Small intestine (tissue), 7 donors: ENCODE results near the gene LYVE1. TPM values are rescaled to one million over a fixed set of nuclear protein-coding genes. Genes with fewer than 3 reads are reported as not detected.

ENCODE experiments used
- DNase-seq, 2 donors: peaks; one replicate each; pipeline versions ENCODE4 v3.0.0 to v3.0.0-alpha.2; 2013
- FAIRE-seq: peaks from 2 replicates; lab custom pipeline; 2012; peaks lifted over from hg19 to GRCh38; lab: Jason Lieb, UNC
- H3K27ac ChIP-seq, 3 donors: one replicate each; pipeline ENCODE4 v1.5.1; 2013; ENCODE audit warnings: low read length in 2 of 3, mild to moderate bottlenecking in 2 of 3, control low read depth in 1 of 3, inconsistent platforms in 1 of 3, low read depth in 1 of 3, moderate library complexity in 1 of 3
- H3K27me3 ChIP-seq, 3 donors: one replicate each; pipeline ENCODE4 v1.6.1; 2013; ENCODE audit warnings: low read length in 3 of 3, inconsistent platforms in 1 of 3; ENCODE audit not compliant: control insufficient read depth in 3 of 3, insufficient read depth in 3 of 3
- H3K36me3 ChIP-seq, 3 donors: one replicate each; pipeline ENCODE4 v1.6.1; 2013; ENCODE audit warnings: low read length in 3 of 3, inconsistent platforms in 1 of 3, low read depth in 1 of 3, mild to moderate bottlenecking in 1 of 3, moderate library complexity in 1 of 3; ENCODE audit not compliant: control insufficient read depth in 3 of 3, insufficient read depth in 2 of 3
- H3K4me1 ChIP-seq, 3 donors: one replicate each; pipeline ENCODE4 v1.6.1; 2013; ENCODE audit warnings: low read length in 2 of 3, inconsistent platforms in 1 of 3, low read depth in 1 of 3, mild to moderate bottlenecking in 1 of 3, moderate library complexity in 1 of 3; ENCODE audit not compliant: control insufficient read depth in 3 of 3, insufficient read depth in 2 of 3
- H3K4me3 ChIP-seq, 3 donors: one replicate each; pipeline ENCODE4 v1.5.1; 2013; ENCODE audit warnings: low read length in 3 of 3, control low read depth in 1 of 3, inconsistent platforms in 1 of 3, low read depth in 1 of 3, mild to moderate bottlenecking in 1 of 3, moderate library complexity in 1 of 3
- H3K9me3 ChIP-seq, 2 donors: one replicate each; pipeline ENCODE4 v1.6.1; 2013; ENCODE audit warnings: low read depth in 1 of 2, low read length in 1 of 2; ENCODE audit not compliant: control insufficient read depth in 2 of 2, insufficient read depth in 1 of 2
- WGBS, 3 donors: extraction: QIAGEN DNeasy Blood & Tissue Kit; methylation state at CpG; one replicate each; pipeline ENCODE4 v1.1.7; 2013; 5-methylcytosine and 5-hydroxymethylcytosine counted together
- polyA plus RNA-seq, 4 donors: library from polyadenylated mRNA; stranded (reverse) in 3 of 4; unstranded in 1 of 4; fragments of 200-250 nt in 3 of 4; fragments of 120-200 nt in 1 of 4; gene quantifications; one replicate each; pipeline versions ENCODE4 v1.2.1 to v1.2.3, GENCODE V29; 2013
- donor health status: healthy with polysubstance abuse.
- donor health status: control.
- donor health status: control.
- donor health status: Bipolar disorder and iron deficiency.
- donor health status: healthy.

LYVE1 gene
- polyA plus RNA-seq, 4 donors, result 1.1 to 119 (median 16.4) TPM

DNA sequence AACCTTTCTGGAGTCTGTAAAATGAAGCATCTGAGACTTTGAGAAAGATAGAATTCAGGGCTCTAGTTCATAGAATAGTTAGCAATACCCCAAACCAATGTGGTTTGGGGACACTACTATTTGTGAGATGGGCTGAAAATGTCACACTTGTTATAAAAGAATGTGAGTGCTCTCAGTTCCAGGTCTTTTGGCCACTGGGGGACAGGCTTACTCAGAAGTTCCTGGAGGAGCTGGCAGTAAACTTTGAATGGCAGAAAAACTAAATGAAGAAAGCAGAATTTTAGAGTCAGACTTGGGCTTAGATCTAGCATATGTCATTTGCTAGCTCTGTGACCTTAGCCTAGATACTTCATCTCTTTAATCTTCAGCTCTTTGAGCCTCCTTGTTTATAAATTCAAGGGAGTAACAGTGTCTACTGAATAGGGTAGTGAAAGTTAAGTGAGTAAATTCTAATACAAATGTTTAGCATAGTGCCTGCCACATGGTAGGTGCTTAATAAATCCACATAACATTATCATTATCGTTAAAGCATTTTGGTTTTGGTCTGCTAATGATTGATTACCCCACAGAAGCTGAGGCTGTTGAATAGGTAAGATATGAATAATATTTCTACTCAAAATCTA, 3.7 kb downstream of the LYVE1 start:
- DNase-seq (no peak), FAIRE-seq (no peak)
- H3K27me3 ChIP-seq, result no peaks in the 10 kb centered on the region
- H3K27ac ChIP-seq, result no peak overlapping the region
- no peaks in the 10 kb centered on the region for H3K9me3 ChIP-seq
- no peak overlapping the region for H3K4me3 ChIP-seq
- WGBS, 3 donors, result 56 to 76% (median 71%) methylated on average over 1 of the region's 1 CpG
- H3K36me3 ChIP-seq, result no peaks in the 10 kb centered on the region
- H3K4me1 ChIP-seq, result peaks cover 0 to 4% (median 3%) of the 10 kb centered on the region in 3 donors

DNA sequence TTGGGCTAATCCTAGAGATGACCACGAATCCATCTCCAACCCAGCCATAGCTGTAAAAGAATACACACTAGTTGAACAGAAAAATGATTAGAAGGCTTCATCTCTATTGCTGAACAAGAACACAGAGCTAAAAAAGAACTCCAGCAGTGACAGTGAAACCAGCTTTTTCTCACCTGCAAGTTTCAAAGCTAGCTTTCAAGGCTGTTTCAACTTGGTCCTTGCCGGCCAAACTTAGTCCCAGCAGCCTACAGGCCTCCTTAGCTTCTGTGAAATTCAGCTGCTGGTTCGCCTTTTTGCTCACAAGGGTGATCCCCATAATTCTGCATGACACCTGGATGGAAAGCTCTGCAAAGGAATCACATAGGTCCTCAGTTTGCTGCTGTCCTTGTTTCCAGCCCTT, 4.4 kb downstream of the LYVE1 start:
- 62 to 86% (median 81%) methylated on average over 3 of the region's 3 CpGs for WGBS, 3 donors
- H3K4me1 ChIP-seq, result peaks cover 0 to 5% (median 4%) of the 10 kb centered on the region in 3 donors
- FAIRE-seq (no peak), DNase-seq (no peak)
- no peaks in the 10 kb centered on the region for H3K27me3 ChIP-seq
- H3K9me3 ChIP-seq, result no peaks in the 10 kb centered on the region
- H3K27ac ChIP-seq, result no peak overlapping the region
- H3K4me3 ChIP-seq, result no peak overlapping the region
- H3K36me3 ChIP-seq, result no peaks in the 10 kb centered on the region

DNA sequence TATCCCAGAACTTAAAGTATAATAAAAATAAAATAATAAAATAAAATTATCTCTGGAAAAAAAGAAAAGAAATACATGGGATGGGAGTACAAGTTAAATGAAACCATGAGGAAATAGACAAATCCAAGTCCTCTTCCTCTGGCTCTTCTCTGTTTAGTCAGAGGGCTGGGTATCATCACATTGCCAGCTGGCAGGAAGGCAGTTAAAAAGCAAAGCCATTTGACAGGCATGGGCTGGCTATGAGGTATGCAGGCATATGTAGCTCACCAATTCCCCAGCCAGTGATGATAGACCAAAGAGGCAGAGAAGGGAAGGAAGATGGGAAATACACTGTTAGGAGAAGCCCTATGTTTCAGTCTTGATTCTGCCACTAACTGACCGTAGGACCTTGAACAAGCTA, 6.5 kb downstream of the LYVE1 start:
- Histone ChIP-seq H3K36me3 (no peaks in the 10 kb centered on the region), H3K4me3 (no peak overlapping the region), H3K27ac (no peak overlapping the region), H3K27me3 (no peaks in the 10 kb centered on the region), H3K4me1 (peaks cover 5 to 7% (median 7%) of the 10 kb centered on the region in 3 donors), H3K9me3 (no peaks in the 10 kb centered on the region)
- DNase-seq, result no peak
- FAIRE-seq, result no peak
- 94 to 100% (median 95%) methylated on average over 1 of the region's 1 CpG for WGBS, 3 donors

DNA sequence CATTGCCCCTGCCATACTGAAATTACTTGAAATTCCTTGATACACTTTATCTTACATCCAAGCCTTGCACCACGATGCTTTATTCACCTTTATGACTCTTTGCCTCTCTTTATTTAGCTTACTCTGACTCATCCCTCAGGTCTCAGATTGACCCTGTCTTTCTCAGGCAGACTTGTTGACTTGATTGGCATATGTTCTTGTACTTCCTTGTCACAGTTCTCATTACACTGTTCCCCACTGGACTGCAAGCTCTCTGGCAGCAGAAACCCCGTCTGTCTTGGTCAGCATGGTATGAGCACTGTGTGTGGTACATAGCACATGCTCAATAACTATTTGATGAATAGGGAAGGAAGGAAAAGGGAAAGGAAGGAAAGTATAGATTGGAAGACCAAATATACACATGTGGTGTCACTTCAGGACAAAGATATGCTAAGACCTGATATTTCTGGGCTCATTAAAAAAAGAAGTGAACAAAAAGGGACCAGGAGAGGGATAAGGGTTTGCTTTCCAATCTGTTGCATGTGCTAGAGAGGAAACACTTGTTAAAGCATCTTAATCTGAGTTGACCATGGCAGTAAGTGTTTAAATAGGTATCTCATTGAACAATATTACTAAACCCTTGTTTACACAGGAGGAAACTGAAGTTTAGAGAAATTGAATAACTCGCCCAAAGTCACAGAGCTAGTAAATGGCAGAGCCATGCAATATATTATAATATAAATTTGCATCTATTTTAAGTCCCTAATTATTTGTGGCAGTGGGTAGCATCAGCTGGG, 7.2 kb downstream of the LYVE1 start:
- no peaks in the 10 kb centered on the region for H3K36me3 ChIP-seq
- H3K27me3 ChIP-seq, result no peaks in the 10 kb centered on the region
- DNase-seq (peak; percentile 27 to 66), FAIRE-seq (no peak)
- H3K4me1 ChIP-seq, result peaks cover 5 to 10% (median 7%) of the 10 kb centered on the region in 3 donors
- no peak overlapping the region for H3K4me3 ChIP-seq
- 43 to 61% (median 55%) methylated on average over 3 of the region's 3 CpGs for WGBS, 3 donors
- no peak overlapping the region for H3K27ac ChIP-seq
- H3K9me3 ChIP-seq, result no peaks in the 10 kb centered on the region

DNA sequence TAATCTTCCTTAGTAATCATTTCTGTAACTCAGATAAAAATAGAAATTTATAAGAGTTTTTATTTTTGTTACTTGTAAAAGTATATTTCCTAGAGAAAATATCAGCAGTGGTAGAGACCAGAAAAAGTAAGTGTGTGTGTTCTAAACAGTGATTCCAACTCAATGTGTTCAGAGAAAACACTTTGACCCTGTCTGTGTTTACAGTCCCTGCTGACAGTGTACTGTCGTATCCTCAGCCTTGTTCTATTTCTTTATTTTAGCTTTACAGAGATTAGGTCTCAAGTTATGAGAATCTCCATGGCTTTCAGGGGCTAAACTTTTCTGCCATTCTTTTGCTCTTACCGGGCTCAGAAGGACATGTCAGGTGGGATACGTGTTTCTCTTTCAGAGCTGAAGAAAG, 10.2 kb downstream of the LYVE1 start:
- Histone ChIP-seq H3K36me3 (no peaks in the 10 kb centered on the region), H3K9me3 (no peaks in the 10 kb centered on the region), H3K4me1 (peaks cover 5 to 10% (median 7%) of the 10 kb centered on the region in 3 donors), H3K27me3 (no peaks in the 10 kb centered on the region), H3K4me3 (no peak overlapping the region), H3K27ac (peak overlapping the region in 1 of 3 donors; percentile 49)
- WGBS, 3 donors, result 60 to 68% (median 66%) methylated on average over 3 of the region's 3 CpGs
- peak; percentile 17 to 33 for DNase-seq
- no peak for FAIRE-seq

DNA sequence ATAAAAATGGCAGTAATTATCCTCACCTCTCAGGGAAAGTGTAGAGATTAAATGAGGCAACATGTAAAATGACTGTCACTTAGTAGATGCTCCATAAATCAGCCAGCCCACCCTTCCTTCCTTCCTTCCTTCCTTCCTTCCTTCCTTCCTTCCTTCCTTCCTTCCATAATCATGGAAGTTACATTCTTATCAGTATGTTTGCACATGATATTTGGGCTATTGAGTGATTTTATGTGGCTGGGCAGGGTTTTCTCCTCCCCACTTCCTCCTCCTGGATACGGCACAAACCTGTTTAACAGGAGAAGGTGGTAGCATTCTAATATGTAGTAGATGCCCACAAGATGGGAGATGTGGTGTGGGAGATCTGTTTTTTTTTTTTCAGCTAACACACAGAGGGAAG, 11.9 kb downstream of the LYVE1 start:
- FAIRE-seq (no peak), DNase-seq (peak in 1 of 2 donors; percentile 22)

DNA sequence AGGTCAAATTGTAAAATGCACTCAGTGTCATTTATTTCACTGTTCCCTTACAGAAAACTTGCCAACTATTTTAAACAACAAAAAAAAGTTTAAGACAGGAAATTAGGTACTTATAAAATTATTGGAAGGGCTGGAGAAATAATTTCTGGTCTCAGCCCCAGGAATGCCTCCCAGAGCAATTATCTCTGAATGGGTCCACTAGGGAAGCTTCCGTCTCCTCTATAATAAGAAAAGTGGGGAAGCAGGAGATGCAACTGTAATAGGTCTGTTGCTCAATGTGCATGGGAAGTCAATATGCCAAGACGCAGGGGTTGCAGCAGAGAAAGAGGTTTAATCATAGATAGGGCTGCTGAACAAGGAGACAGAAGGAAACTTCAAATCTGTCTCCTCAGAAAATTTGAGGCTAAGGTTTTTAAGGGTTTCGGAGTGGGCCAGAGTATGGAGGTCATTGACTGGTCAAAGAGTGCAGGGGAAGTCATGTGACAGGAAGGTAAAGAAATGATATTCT, 16.6 kb downstream of the LYVE1 start:
- Histone ChIP-seq H3K9me3 (peaks cover 0 to 4% of the 10 kb centered on the region in 2 donors), H3K36me3 (no peaks in the 10 kb centered on the region), H3K4me3 (no peak overlapping the region), H3K4me1 (peaks cover 0 to 2% (median 0%) of the 10 kb centered on the region in 3 donors), H3K27ac (no peak overlapping the region), H3K27me3 (no peaks in the 10 kb centered on the region)
- 91 to 95% (median 95%) methylated on average over 3 of the region's 3 CpGs for WGBS, 3 donors
- DNase-seq (no peak), FAIRE-seq (no peak)

More for the DNA sequence above, 11.9 kb downstream of the LYVE1 start:
- Histone ChIP-seq H3K36me3 (no peaks in the 10 kb centered on the region), H3K4me3 (no peak overlapping the region), H3K9me3 (peaks cover 0 to 4% of the 10 kb centered on the region in 2 donors), H3K27ac (no peak overlapping the region), H3K4me1 (peaks cover 5 to 10% (median 6%) of the 10 kb centered on the region in 3 donors), H3K27me3 (no peaks in the 10 kb centered on the region)
- 17 to 42% (median 29%) methylated on average over 1 of the region's 1 CpG for WGBS, 3 donors

DNA sequence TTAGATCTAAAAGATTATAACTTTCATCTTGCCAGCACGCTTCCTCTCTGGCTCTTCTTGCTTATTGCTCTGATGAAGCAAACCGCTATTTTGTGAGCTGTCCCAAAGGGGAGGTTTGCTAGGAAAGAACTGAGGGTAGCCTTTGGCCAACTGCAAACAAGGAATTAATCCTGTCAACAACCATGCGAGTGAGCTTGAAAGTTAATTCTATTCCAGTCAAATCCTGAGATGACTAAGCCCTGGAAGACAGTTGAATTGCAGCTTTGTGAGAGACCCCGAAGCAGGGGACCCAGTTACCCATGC, 17.2 kb downstream of the LYVE1 start:
- H3K9me3 ChIP-seq, result peaks cover 0 to 4% of the 10 kb centered on the region in 2 donors
- no peaks in the 10 kb centered on the region for H3K4me1 ChIP-seq
- no peak overlapping the region for H3K4me3 ChIP-seq
- no peak overlapping the region for H3K27ac ChIP-seq
- FAIRE-seq, result no peak
- no peak for DNase-seq
- H3K36me3 ChIP-seq, result no peaks in the 10 kb centered on the region
- WGBS, 3 donors, result 75 to 83% (median 79%) methylated on average over 4 of the region's 4 CpGs
- H3K27me3 ChIP-seq, result no peaks in the 10 kb centered on the region
